ENCODE data around the gene BHLHA15.

DNA sequence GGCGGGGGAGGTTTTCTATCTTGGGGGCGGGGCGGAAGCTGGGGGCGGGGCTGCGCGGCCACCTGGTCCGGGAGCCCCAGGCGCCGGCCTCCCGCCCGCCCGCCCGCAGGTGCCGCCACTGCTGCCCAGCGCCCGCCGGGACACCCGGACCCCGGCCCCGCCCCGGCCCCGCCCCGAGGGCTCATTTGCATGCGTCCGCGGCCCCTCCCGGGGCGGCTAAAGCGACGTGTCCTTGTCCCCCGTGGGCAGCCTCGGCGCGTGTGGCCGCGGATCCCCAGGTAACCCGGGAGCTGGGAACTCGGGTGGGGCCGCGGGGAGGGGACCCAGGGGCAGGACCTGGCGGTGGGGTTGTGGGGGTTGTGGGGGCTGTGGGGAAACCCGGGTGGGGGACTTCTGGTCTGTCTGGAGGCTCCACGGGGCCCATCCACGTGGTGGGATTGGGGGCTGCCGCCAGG, at the start of gene BHLHA15:
- TF ChIP-seq CTCF (IDR thresholded peaks at IDR 0.05 in 2 of 3, conservative IDR thresholded peaks at IDR 0.05 in 1 of 3; ENCODE audit: insufficient read depth in 2 of 3, low read depth in 1 of 3, low read length in 3 of 3), result no peak
- no peak for TF ChIP-seq ZNF232 (CRISPR knock-in tag; IDR thresholded peaks at IDR 0.05)
- no peak for TF ChIP-seq SIRT6 (IDR thresholded peaks at IDR 0.05; ENCODE audit: low read depth, low read length)
- TF ChIP-seq, protein P1, sequence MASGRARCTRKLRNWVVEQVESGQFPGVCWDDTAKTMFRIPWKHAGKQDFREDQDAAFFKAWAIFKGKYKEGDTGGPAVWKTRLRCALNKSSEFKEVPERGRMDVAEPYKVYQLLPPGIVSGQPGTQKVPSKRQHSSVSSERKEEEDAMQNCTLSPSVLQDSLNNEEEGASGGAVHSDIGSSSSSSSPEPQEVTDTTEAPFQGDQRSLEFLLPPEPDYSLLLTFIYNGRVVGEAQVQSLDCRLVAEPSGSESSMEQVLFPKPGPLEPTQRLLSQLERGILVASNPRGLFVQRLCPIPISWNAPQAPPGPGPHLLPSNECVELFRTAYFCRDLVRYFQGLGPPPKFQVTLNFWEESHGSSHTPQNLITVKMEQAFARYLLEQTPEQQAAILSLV (tag; IDR thresholded peaks at IDR 0.05), result no peak
- no peak for TF ChIP-seq ARNT (IDR thresholded peaks at IDR 0.05)
- no peak for TF ChIP-seq CREB1 (IDR thresholded peaks at IDR 0.05)
- no peak for TF ChIP-seq CREB1 (CRISPR knock-in tag; IDR thresholded peaks at IDR 0.05)
- no peak for TF ChIP-seq PTBP1 (IDR thresholded peaks at IDR 0.05; ENCODE audit: low read depth, low read length)
- no peak for TF ChIP-seq JUNB (CRISPR knock-in tag; conservative IDR thresholded peaks at IDR 0.05)
- no peak for TF ChIP-seq POLR2A (conservative IDR thresholded peaks at IDR 0.05)
- no peak for TF ChIP-seq TBL1XR1 (IDR thresholded peaks at IDR 0.05; ENCODE audit: low read length in 2 of 2)

Data from K562 (cell line).